Measurements from ENCODE around the gene ARSD. TPM values are rescaled to one million over a fixed set of nuclear protein-coding genes. Genes with fewer than 3 reads are reported as not detected.

Gene ARSD
- total RNA-seq, 2 experiments from 2014 or later = 0.44 to 1.2 TPM

DNA sequence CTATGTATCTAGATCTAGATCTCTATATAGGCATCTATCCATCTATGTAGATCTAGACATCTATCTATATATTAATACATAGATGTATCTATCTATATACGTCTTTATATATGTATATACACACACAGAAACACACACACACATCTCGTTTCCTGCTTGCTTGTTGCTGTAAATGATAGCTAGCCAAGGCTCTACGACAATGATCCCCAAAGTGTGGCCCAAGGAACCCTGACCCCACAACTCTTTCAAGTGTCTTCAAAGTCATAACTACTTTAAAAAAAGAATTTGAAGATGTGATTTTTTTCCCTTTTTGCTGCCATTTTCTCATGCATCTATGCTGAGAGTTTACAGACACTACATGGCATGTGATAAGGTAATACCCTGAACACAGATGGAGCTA, 71.6 kb downstream of the ARSD start:
- H3K27ac Mint-ChIP-seq = no peak overlapping the region
- no peaks in the 10 kb centered on the region for H3K36me3 Mint-ChIP-seq (ENCODE audit: low read depth)
- Histone ChIP-seq H3K9me3 (ENCODE audit: control insufficient read depth in 1 of 2, insufficient read depth in 1 of 2, low read length in 2 of 2) (no peaks in the 10 kb centered on the region), H3K4me1 (ENCODE audit: insufficient read depth, low read length) (no peaks in the 10 kb centered on the region), H3K36me3 (ENCODE audit: insufficient read depth, low read length) (no peaks in the 10 kb centered on the region), H3K27ac (ENCODE audit: low read depth in 1 of 2, low read length in 2 of 2) (no peak overlapping the region), H3K27me3 (ENCODE audit: control insufficient read depth in 1 of 2, insufficient read depth in 2 of 2, low read length in 2 of 2) (no peaks in the 10 kb centered on the region), H3K4me3 (ENCODE audit: low read length) (no peak overlapping the region)
- no peak for ATAC-seq (ENCODE audit: poor library complexity)
- ChIA-PET POLR2A (no interaction called here), CTCF (no interaction called here)
- intact Hi-C loops (cut with DNase I, micrococcal nuclease) = no loop called here
- no peak overlapping the region for H3K4me3 Mint-ChIP-seq
- H3K27me3 Mint-ChIP-seq = no peaks in the 10 kb centered on the region
- H3K4me1 Mint-ChIP-seq (ENCODE audit: low read depth) = no peaks in the 10 kb centered on the region
- H3K9me3 Mint-ChIP-seq = no peaks in the 10 kb centered on the region
- TF ChIP-seq, protein P1, sequence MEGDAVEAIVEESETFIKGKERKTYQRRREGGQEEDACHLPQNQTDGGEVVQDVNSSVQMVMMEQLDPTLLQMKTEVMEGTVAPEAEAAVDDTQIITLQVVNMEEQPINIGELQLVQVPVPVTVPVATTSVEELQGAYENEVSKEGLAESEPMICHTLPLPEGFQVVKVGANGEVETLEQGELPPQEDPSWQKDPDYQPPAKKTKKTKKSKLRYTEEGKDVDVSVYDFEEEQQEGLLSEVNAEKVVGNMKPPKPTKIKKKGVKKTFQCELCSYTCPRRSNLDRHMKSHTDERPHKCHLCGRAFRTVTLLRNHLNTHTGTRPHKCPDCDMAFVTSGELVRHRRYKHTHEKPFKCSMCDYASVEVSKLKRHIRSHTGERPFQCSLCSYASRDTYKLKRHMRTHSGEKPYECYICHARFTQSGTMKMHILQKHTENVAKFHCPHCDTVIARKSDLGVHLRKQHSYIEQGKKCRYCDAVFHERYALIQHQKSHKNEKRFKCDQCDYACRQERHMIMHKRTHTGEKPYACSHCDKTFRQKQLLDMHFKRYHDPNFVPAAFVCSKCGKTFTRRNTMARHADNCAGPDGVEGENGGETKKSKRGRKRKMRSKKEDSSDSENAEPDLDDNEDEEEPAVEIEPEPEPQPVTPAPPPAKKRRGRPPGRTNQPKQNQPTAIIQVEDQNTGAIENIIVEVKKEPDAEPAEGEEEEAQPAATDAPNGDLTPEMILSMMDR (IDR thresholded peaks at IDR 0.05) = no peak
- no peak for DNase-seq

DNA sequence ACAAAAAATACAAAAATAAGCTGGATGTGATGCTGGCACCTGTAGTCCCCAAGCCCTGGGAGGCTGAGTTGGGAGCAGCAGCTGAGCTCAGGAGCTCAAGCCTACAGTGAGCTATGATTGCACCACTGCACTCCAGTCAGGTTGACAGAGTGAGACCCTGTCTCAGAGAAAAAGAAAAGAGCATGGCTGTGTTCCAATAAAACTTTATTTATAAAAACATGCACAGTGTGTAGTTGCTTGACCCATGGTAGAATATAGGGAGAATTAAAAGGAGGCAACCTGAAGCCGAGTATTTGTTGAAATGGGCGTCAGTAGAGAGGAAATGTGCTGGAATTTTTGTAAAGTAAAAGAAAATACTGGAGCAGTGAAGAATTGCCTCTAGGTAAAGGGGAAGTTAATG, 73.4 kb downstream of the ARSD start:
- POLR2A ChIA-PET = no interaction called here
- intact Hi-C loops (cut with DNase I, micrococcal nuclease) = no loop called here
- Mint-ChIP-seq H3K27ac (no peak overlapping the region), H3K4me3 (no peak overlapping the region), H3K9me3 (no peaks in the 10 kb centered on the region), H3K27me3 (no peaks in the 10 kb centered on the region), H3K36me3 (ENCODE audit: low read depth) (no peaks in the 10 kb centered on the region), H3K4me1 (ENCODE audit: low read depth) (no peaks in the 10 kb centered on the region)
- Histone ChIP-seq H3K27ac (ENCODE audit: low read depth in 1 of 2, low read length in 2 of 2) (no peak overlapping the region), H3K36me3 (ENCODE audit: insufficient read depth, low read length) (no peaks in the 10 kb centered on the region), H3K9me3 (ENCODE audit: control insufficient read depth in 1 of 2, insufficient read depth in 1 of 2, low read length in 2 of 2) (no peaks in the 10 kb centered on the region), H3K4me3 (ENCODE audit: low read length) (no peak overlapping the region), H3K27me3 (ENCODE audit: control insufficient read depth in 1 of 2, insufficient read depth in 2 of 2, low read length in 2 of 2) (no peaks in the 10 kb centered on the region), H3K4me1 (ENCODE audit: insufficient read depth, low read length) (no peaks in the 10 kb centered on the region)
- no peak for DNase-seq
- TF ChIP-seq, protein P1 (IDR thresholded peaks at IDR 0.05) = no peak
- no peak for ATAC-seq (ENCODE audit: poor library complexity)
- CTCF ChIA-PET = no interaction called here

DNA sequence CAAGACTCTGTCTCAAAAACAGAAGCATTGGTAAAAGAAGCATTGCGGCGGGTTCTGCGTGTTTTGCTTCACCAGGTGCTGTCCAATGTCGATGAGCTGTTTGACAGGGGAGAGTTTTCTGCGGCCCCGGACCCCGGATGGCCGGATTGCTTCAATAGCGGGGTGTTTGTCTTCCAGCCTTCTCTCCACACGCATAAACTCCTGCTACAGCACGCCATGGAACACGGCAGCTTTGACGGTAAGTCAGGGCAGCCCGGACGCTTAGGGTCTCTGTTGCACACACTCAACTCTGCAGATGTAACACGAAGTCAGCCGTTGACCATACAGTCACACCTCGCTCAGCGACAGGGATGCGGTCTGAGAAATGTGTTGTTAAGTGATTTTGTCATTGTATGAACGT, 74.2 kb downstream of the ARSD start:
- Mint-ChIP-seq H3K9me3 (no peaks in the 10 kb centered on the region), H3K27me3 (no peaks in the 10 kb centered on the region), H3K4me1 (ENCODE audit: low read depth) (no peaks in the 10 kb centered on the region), H3K4me3 (no peak overlapping the region), H3K36me3 (ENCODE audit: low read depth) (no peaks in the 10 kb centered on the region), H3K27ac (no peak overlapping the region)
- TF ChIP-seq, protein P1 (IDR thresholded peaks at IDR 0.05) = no peak
- Histone ChIP-seq H3K4me3 (ENCODE audit: low read length) (no peak overlapping the region), H3K4me1 (ENCODE audit: insufficient read depth, low read length) (no peaks in the 10 kb centered on the region), H3K27ac (ENCODE audit: low read depth in 1 of 2, low read length in 2 of 2) (no peak overlapping the region), H3K27me3 (ENCODE audit: control insufficient read depth in 1 of 2, insufficient read depth in 2 of 2, low read length in 2 of 2) (no peaks in the 10 kb centered on the region), H3K9me3 (ENCODE audit: control insufficient read depth in 1 of 2, insufficient read depth in 1 of 2, low read length in 2 of 2) (no peaks in the 10 kb centered on the region), H3K36me3 (ENCODE audit: insufficient read depth, low read length) (no peaks in the 10 kb centered on the region)
- ChIA-PET CTCF (no interaction called here), POLR2A (no interaction called here)
- intact Hi-C loops (cut with DNase I, micrococcal nuclease) = no loop called here
- ATAC-seq (ENCODE audit: poor library complexity) (no peak), DNase-seq (no peak)

Other genes with a start within 250 kb of the ARSD start
- gene CD99, start 238.0 kb downstream of the ARSD start, total RNA-seq = 100 to 1,000 TPM; 170 to 184 TPM
- not detected for gene XG, start 177.3 kb downstream of the ARSD start, total RNA-seq
- gene GYG2, start 100.4 kb downstream of the ARSD start, total RNA-seq = not detected
- gene ARSH, start 77.2 kb upstream of the ARSD start, total RNA-seq = not detected
- gene ARSF, start 112.1 kb upstream of the ARSD start, total RNA-seq = not detected

Measured in CD4-positive, alpha-beta T cell (primary cell).